HG03097 (cell line): ENCODE measurements around the gene MMRN2.
"Not testable (repeated sequence)": the region's sequence is repeated elsewhere in the genome, so short reads cannot be mapped to it uniquely, and the experiment has no call there.

Experiments used
- ATAC-seq: cut with Tn5 transposase; IDR thresholded peaks from one replicate; pipeline ENCODE4 v1.9.1; 2021; ENCODE audit not compliant: unreplicated experiment, low FRiP score

Gene MMRN2

GRCh38 chr10:86943316-86944030 lies 13.9 kb downstream of the MMRN2 start:
- ATAC-seq: no peak

DNA sequence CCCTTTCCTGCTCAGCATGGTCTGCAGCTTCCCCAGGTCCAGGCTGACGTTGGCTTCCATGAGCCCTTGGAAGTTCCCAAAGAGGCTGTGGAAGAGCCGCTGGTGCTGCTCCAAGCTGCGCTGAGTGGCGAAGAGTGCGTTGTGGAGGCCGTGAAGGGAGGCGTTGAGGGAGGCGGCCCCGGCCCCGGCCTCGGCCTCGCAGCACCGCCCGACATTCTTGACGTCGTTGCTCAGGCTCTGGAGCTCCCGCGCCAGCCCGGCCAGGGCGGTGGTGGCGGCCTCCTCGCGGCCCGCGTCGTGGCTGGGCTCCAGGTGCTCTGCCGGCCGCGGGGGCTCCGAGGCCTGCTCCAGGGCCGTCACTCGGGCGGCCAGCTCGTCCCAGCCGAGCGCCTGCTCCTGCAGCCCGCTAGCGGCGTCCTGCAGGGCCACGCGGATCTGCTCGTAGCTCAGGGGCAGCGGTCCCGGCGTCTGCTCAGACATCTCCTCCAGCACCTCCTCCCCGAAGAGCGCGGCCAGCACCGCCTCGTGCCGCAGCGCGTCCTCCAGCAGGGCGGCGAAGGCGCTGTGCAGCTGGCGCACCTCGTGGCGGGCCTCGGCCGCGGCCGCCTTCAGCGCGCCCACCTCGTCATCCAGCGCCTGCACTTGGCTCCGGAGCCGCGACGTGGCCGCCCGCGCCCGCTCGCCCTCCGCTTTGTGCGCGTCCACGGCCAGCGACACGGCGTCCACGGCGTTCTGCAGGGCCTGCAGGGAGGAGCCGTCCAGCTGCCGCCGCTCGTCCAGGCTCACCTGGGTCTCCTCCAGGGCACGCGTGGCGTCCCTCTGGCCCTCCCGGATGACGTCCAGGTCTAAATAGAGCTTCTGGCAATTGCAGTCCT lies 14.7 kb downstream of the MMRN2 start:
- ATAC-seq: no peak

GRCh38 chr10:86941991-86942421 lies 15.4 kb downstream of the MMRN2 start:
- ATAC-seq: no peak

GRCh38 chr10:86941426-86941825 lies 16.0 kb downstream of the MMRN2 start:
- ATAC-seq: no peak

GRCh38 chr10:86940677-86941076 lies 16.7 kb downstream of the MMRN2 start:
- ATAC-seq: no peak

- ATAC-seq: not testable (repeated sequence)
Measured at GRCh38 chr10:86940076-86940475, 17.3 kb downstream of the MMRN2 start.

DNA sequence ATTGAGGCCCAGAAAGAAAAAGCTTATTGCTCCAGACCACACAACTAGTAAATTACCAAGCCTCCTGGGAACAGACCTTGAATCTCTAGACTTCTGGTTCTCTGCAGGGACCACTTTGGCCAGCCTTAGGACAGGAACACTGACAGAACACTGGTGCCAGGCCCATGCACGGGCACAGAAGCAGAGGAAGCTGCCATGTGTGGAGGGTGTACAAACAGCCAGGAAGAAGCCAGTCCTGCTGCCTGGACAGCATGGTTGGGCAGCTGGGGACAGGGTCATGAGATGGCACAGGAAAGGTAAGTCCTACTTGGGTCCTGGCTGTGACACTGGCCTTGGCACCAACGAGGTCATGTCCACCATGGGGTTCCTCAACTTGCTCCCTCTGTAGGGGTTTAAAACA lies 19.2 kb downstream of the MMRN2 start:
- ATAC-seq: no peak

GRCh38 chr10:86937502-86938154 lies 19.8 kb downstream of the MMRN2 start:
- no peak for ATAC-seq

GRCh38 chr10:86936661-86937501 lies 20.5 kb downstream of the MMRN2 start:
- no peak for ATAC-seq

GRCh38 chr10:86934162-86934711 lies 23.2 kb downstream of the MMRN2 start:
- ATAC-seq: not testable (repeated sequence)

DNA sequence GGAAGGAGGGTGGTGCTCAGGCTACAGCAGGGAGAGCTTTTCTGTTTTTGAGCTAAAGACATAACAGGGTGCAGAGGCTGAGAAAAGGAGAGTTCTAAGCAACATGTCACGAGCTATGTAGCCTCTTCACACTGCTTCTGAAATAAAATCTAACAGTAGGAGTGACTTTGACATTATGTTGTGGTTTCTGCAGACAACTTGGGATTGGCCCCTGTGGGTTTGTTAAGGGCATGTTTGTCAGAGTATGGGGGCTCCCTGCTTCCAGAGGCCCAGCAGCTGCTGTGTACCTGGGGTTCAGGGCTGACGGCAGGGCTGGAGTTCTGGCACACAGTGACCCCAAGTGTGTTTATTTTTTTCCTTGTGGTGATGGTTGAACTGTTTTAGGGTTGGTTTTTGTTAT lies 24.7 kb downstream of the MMRN2 start:
- ATAC-seq: no peak

DNA sequence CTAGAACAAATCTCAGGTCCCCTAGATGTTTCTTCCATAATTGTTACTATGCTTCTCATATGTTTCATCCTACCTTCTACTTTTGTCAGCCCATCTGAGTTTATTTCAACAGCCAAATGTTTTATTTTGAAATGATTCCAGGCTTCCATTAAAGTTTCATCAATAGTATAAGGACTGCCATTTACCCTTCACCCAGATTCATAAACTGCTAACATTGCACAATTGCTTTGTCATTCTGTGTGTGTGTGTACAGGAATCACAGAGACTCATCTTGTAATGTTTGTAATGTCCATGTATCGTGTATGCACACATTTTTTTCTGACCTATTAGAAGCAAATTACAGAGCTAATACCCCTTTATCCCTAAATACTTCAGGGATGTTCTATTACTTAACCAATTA lies 25.5 kb downstream of the MMRN2 start:
- no peak for ATAC-seq

DNA sequence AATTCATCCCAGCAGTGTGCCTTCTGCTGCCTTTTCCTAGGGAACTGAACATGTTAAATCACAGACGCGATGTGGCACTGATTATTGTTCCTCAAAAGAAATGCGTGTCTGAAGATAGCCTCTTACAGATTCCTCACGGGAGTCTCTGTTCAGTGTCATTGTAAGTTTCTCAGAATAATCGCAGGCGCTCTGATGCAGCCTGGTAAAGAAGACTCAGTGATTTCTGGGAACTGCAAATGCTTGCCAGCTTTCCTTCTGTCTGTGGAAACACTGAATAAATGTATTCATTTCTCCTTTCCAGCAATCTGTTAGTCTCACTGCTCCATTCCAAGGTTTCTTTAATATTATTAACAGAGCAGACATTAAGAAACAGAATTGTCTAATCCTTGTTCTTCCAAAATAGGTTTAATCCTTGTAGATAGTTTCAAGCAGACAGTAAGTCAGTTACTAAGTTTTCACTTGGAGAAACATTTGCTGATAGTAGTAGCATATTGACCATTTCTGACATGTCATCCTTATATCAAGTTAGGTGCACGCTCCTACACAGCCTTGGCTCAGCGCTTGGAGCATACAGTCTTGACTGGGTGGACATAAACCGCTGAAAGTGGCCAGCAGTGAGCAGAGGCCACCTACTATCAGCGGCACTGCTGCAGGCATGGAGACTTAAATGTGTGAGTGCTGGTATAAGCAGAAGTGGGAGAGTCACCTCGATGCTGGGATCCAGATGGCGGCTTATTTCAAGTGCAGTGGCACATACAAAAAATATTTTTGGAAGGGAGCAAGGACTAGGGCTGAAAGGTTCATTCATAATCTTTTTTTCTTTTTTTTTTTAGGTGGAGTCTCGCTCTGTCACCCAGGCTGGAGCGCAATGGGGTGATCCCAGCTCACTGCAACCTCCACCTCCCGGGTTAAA lies 27.7 kb downstream of the MMRN2 start:
- ATAC-seq: no peak

GRCh38 chr10:86922553-86922961 lies 34.9 kb downstream of the MMRN2 start:
- ATAC-seq: no peak

DNA sequence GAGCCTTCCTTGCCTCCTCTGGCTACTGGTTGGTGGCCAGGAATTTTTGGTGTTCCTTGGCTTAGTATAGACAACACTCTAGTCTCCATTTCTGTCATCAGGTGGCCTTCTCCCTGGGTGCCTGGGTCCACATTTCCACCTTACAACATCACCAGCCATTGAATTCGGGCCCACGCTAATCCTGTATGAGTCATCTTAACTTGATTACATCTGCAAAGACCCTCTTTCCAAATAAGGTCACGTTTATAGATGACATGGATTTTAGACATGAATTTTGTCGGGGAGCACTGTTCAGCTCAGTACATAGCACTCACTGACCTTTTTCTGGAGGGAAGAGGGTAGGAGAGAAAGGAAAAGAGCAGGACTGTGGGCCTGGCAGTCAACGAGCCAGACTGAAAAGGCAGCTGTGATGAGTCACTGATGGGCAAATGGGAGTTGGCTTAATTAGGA lies 39.4 kb downstream of the MMRN2 start:
- no peak for ATAC-seq

DNA sequence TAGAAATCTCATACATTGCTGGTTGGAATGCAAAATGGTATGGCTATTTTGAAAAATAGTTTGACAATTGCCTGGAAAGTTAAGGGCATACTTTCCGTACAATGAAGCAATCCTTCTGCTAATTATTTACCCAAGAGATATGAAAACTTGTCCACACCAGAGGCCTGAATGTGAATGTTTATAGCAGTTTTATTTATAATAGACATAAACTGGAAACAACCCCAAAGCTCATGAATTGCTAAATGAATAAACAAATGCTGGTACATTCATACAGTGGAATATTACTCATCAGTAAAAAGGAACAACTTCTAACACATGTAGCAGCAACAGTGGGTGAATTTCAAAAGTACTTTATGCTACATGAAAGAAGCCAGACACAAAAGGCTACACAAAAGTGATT lies 42.7 kb downstream of the MMRN2 start:
- no peak for ATAC-seq

- ATAC-seq: no peak
Measured at GRCh38 chr10:86905429-86905828, 52.0 kb downstream of the MMRN2 start.

- no peak for ATAC-seq
Measured at GRCh38 chr10:86904600-86904999, 52.8 kb downstream of the MMRN2 start.

- no peak for ATAC-seq
Measured at GRCh38 chr10:86900955-86901354, 56.5 kb downstream of the MMRN2 start.
